ENCODE data around the gene SEMA5A. TPM values are rescaled to one million over a fixed set of nuclear protein-coding genes. Genes with fewer than 3 reads are reported as not detected.
A peak's percentile ranks its signal among the peaks of the same experiment; 100 is the strongest.
"Not testable (repeated sequence)": the region's sequence is repeated elsewhere in the genome, so short reads cannot be mapped to it uniquely, and the experiment has no call there.

Gene SEMA5A
- total RNA-seq, 1 donor from 2014 or later = 31.1 TPM

DNA sequence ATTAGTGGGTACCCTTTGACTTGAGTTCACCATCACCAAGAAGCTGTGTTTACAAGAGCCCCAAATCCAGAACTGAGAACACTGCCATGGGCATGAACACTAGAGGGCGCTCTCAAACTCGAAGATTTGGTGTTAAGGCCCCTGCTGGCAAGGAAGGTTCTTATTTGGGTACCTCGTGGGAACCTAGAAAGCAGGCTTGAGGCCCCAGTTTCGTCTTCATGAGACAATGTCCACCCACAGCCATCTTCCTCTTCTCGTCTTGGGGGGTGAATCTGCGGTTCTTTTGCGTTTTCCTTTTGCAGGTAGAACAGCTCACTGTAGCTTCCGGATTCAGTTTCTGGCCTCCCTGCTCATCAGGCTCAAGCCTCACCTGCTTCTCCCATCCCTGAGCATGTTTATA is 184.0 kb downstream of the SEMA5A start:
- no peaks in the 10 kb centered on the region for H3K9me3 Mint-ChIP-seq (ENCODE audit: unreplicated experiment)
- peaks cover 5% of the 10 kb centered on the region for H3K27me3 Mint-ChIP-seq (ENCODE audit: unreplicated experiment)
- H3K36me3 Mint-ChIP-seq (ENCODE audit: low read depth, unreplicated experiment) = no peaks in the 10 kb centered on the region
- no peak overlapping the region for H3K4me3 Mint-ChIP-seq (ENCODE audit: unreplicated experiment)
- no peak overlapping the region for H3K27ac Mint-ChIP-seq (ENCODE audit: unreplicated experiment)
- no peaks in the 10 kb centered on the region for H3K4me1 Mint-ChIP-seq (ENCODE audit: unreplicated experiment)
- peak; percentile 79 for DNase-seq (ENCODE audit: low spot score)
- TF ChIP-seq, protein P1, sequence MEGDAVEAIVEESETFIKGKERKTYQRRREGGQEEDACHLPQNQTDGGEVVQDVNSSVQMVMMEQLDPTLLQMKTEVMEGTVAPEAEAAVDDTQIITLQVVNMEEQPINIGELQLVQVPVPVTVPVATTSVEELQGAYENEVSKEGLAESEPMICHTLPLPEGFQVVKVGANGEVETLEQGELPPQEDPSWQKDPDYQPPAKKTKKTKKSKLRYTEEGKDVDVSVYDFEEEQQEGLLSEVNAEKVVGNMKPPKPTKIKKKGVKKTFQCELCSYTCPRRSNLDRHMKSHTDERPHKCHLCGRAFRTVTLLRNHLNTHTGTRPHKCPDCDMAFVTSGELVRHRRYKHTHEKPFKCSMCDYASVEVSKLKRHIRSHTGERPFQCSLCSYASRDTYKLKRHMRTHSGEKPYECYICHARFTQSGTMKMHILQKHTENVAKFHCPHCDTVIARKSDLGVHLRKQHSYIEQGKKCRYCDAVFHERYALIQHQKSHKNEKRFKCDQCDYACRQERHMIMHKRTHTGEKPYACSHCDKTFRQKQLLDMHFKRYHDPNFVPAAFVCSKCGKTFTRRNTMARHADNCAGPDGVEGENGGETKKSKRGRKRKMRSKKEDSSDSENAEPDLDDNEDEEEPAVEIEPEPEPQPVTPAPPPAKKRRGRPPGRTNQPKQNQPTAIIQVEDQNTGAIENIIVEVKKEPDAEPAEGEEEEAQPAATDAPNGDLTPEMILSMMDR (IDR thresholded peaks at IDR 0.05; ENCODE audit: unreplicated experiment) = peak; percentile 89

DNA sequence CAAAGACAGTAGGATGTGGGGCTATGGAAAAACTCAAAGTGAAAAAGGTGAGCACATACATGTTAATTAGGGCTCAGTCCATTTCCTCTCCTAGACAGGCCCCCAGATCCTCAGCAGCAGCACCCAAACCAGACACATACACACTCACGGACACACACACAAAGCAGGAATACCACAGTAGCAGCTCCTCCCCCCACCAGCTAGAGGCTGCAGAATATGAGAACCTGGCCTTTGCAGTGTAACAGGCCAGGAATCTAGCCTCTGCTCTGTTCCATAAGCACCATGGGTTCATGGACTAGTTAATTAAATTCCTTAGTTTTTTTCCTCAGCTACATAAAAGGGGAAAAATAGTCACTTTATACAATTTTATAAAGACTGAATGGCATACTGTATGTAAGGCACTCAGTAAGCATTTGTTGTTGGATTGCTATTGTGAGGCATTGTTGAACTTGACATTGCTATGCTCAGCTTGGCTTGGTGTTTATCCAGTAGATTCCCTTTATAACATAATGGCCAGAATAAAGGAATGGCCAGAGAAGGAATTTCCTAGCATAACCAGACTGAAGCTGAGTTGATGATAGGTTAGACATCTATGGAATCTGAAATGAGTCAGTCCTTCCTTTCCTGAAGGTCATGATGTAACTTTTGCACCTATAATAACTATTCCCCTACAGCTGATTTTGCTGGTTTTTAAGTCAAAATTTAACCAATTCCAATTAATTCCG is 186.8 kb downstream of the SEMA5A start:
- Mint-ChIP-seq H3K27me3 (ENCODE audit: unreplicated experiment) (peaks cover 7% of the 10 kb centered on the region), H3K27ac (ENCODE audit: unreplicated experiment) (no peak overlapping the region), H3K9me3 (ENCODE audit: unreplicated experiment) (no peaks in the 10 kb centered on the region), H3K36me3 (ENCODE audit: low read depth, unreplicated experiment) (no peaks in the 10 kb centered on the region), H3K4me3 (ENCODE audit: unreplicated experiment) (no peak overlapping the region), H3K4me1 (ENCODE audit: unreplicated experiment) (no peaks in the 10 kb centered on the region)
- no peak for DNase-seq (ENCODE audit: low spot score)
- TF ChIP-seq, protein P1 (IDR thresholded peaks at IDR 0.05; ENCODE audit: unreplicated experiment) = no peak

DNA sequence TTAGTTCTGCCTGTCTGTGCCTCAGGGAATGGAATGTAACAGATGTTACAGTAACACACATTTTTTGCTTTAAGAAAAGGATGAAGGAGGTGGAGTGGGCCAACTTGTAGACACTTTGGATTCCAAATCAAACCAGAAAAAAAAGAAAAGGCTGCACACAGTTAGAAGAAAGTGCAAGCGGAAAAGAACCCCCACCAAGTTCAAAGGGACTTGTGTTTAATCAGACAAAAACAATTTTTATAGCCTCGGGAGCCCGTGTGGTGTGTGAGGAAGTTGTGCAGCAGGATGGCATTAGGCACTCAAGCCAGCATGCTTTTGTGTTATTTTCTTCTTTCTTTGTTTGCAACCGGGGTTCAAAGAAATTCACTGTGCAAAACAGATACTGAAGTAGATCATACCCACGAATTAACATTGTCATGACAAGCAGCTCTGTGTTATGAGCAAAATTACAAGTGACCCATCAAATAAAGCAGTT is 189.5 kb downstream of the SEMA5A start:
- DNase-seq (ENCODE audit: low spot score) = no peak
- Mint-ChIP-seq H3K4me1 (ENCODE audit: unreplicated experiment) (no peaks in the 10 kb centered on the region), H3K9me3 (ENCODE audit: unreplicated experiment) (no peaks in the 10 kb centered on the region), H3K27me3 (ENCODE audit: unreplicated experiment) (peaks cover 7% of the 10 kb centered on the region), H3K36me3 (ENCODE audit: low read depth, unreplicated experiment) (no peaks in the 10 kb centered on the region), H3K27ac (ENCODE audit: unreplicated experiment) (no peak overlapping the region), H3K4me3 (ENCODE audit: unreplicated experiment) (no peak overlapping the region)
- TF ChIP-seq, protein P1 (IDR thresholded peaks at IDR 0.05; ENCODE audit: unreplicated experiment) = no peak

- DNase-seq (ENCODE audit: low spot score) = no peak
- TF ChIP-seq, protein P1 (IDR thresholded peaks at IDR 0.05; ENCODE audit: unreplicated experiment) = no peak
- H3K9me3 Mint-ChIP-seq (ENCODE audit: unreplicated experiment) = no peaks in the 10 kb centered on the region
- no peak overlapping the region for H3K27ac Mint-ChIP-seq (ENCODE audit: unreplicated experiment)
- no peaks in the 10 kb centered on the region for H3K4me1 Mint-ChIP-seq (ENCODE audit: unreplicated experiment)
- no peaks in the 10 kb centered on the region for H3K36me3 Mint-ChIP-seq (ENCODE audit: low read depth, unreplicated experiment)
- H3K4me3 Mint-ChIP-seq (ENCODE audit: unreplicated experiment) = no peak overlapping the region
- peaks cover 7% of the 10 kb centered on the region for H3K27me3 Mint-ChIP-seq (ENCODE audit: unreplicated experiment)
Observed at GRCh38 chr5:9354336-9355081, 191.4 kb downstream of the SEMA5A start.

- DNase-seq (ENCODE audit: low spot score); H3K4me1 Mint-ChIP-seq (ENCODE audit: unreplicated experiment); H3K4me3 Mint-ChIP-seq (ENCODE audit: unreplicated experiment); H3K9me3 Mint-ChIP-seq (ENCODE audit: unreplicated experiment); H3K27me3 Mint-ChIP-seq (ENCODE audit: unreplicated experiment); H3K27ac Mint-ChIP-seq (ENCODE audit: unreplicated experiment); H3K36me3 Mint-ChIP-seq (ENCODE audit: low read depth, unreplicated experiment): not testable (repeated sequence)
Observed at GRCh38 chr5:9353048-9353447, 192.8 kb downstream of the SEMA5A start.
